Measurements from ENCODE around the gene R3HDM2.
"Not testable (repeated sequence)": the region's sequence is repeated elsewhere in the genome, so short reads cannot be mapped to it uniquely, and the experiment has no call there.

The R3HDM2 gene

GRCh38 chr12:57329219-57329618 is 101.6 kb downstream of the R3HDM2 start:
- no peak for DNase-seq (ENCODE audit: low read depth)

DNA sequence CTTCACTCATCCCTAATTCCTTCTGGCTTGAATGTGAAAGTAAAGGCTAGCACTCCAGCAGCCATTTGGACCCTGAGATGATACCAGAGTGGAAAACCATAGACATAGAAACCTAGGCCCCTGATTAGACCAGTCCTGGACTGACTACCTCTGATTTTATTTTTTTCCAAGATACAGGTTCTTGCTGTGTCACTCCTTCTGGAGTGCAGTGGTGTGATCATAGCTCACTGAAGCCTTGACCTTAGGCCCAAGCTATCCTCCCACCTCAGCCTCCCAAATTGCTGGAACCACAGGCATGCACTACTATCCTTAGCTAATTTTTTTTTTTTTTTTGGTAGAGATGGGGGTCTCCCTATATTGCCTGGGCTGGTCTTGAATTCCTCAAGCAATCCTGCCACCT is 105.4 kb downstream of the R3HDM2 start:
- DNase-seq (ENCODE audit: low read depth): no peak

- DNase-seq (ENCODE audit: low read depth): no peak
These were observed 107.4 kb downstream of the R3HDM2 start for GRCh38 chr12:57323416-57323815.

GRCh38 chr12:57320639-57321038 is 110.2 kb downstream of the R3HDM2 start:
- DNase-seq (ENCODE audit: low read depth): no peak

GRCh38 chr12:57319678-57320469 is 111.0 kb downstream of the R3HDM2 start:
- DNase-seq (ENCODE audit: low read depth): no peak

DNA sequence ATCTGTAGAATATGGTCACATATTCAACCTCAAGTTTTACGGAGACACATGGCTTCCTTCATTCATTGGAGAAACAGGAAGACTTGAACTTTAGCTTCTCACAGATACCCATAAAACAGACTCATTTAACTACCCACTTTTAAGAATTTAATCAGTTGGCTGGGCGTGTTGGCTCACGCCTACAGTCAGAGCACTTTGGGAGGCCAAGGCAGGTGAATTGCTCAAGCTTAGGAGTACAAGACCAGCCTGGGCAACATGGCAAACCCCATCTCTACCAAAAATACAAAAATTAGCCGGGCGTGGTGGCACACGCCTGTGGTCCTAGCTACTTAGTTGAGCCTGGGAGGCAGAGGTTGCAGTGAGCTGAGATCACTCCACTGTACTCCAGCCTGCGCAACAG is 115.2 kb downstream of the R3HDM2 start:
- DNase-seq (ENCODE audit: low read depth): no peak

DNA sequence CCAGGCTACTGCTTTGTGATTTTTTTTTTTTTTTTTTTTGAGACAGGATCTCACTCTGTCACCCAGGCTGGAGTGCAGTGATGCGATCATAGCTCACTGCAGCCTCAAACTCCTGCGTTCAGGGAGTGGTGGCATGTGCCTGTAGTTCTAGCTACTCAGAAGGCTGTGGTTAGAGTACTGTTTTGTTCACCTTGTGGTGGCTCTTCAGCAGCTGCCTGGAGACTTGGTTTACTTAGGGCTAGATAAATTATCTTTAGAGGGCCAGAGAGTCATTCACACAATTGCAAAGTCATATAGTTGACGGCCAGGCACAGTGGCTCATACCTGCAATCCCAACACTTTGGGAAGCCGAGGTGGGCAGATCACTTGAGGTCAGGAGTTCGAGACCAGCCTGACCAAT is 118.6 kb downstream of the R3HDM2 start:
- DNase-seq (ENCODE audit: low read depth): not testable (repeated sequence)

DNA sequence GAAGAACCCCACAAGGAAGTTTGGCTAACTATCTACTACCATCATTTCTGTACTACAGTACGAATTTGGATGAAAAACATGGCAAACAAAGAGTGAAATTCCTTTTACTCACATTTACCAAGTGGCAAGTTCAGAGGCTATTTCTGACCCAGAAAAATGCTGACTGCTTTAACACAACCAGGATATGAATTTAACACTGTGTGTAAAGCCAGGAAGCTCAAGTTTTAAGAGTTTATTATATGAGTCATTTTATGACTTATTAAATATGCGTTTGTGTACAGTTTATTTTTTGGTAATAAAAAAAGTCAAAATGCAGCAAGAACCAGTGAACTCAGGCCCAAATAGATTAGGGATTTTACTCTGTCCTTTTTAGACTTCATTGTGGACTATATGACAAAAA is 121.4 kb downstream of the R3HDM2 start:
- no peak for DNase-seq (ENCODE audit: low read depth)

- DNase-seq (ENCODE audit: low read depth): no peak
These were observed 129.8 kb downstream of the R3HDM2 start for GRCh38 chr12:57300961-57301584.

- DNase-seq (ENCODE audit: low read depth): no peak
These were observed 131.3 kb downstream of the R3HDM2 start for GRCh38 chr12:57299514-57300016.

- DNase-seq (ENCODE audit: low read depth): no peak
These were observed 134.6 kb downstream of the R3HDM2 start for GRCh38 chr12:57296291-57296690.

GRCh38 chr12:57282073-57282472 is 148.8 kb downstream of the R3HDM2 start:
- not testable (repeated sequence) for DNase-seq (ENCODE audit: low read depth)

DNA sequence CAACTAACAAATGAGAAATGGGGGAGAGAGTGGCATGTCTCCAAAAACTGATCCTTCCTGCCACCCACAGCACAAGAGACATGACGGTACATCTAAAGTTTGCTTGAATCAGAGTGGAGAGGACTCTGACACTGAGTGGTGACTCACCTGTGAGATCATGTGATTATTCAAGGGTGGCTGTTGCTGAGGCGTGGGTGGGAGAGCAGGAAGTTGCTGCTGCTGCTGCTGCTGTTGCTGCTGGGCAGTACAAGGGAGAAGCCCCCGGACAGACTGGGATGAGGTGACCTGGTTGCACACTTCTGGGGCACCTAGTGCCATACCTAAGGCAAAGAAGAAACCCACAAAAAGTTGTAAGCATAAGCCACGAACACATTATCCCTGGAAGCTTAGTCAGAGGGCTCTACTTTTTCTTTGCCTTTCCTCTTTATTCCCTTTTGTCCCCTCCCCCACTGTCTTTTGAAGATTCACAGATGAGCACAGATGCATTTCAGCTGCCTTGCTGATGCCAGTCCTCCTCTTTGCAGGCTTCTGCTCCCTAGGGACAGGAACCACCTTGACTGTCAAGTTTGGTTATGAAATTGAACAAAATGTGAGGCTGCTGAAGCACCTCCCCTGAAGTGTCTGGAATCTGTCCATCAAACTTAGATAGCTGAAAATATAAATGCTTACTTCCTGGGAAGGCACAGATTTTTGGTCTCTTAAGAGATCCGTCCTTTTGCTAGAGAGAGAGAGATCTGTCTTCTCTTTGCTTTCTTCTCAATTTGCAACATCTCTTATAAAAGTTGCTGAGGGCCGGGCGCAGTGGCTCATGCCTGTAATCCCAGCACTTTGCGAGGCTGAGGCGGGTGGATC is 150.4 kb downstream of the R3HDM2 start:
- DNase-seq (ENCODE audit: low read depth): peak; percentile 60

DNA sequence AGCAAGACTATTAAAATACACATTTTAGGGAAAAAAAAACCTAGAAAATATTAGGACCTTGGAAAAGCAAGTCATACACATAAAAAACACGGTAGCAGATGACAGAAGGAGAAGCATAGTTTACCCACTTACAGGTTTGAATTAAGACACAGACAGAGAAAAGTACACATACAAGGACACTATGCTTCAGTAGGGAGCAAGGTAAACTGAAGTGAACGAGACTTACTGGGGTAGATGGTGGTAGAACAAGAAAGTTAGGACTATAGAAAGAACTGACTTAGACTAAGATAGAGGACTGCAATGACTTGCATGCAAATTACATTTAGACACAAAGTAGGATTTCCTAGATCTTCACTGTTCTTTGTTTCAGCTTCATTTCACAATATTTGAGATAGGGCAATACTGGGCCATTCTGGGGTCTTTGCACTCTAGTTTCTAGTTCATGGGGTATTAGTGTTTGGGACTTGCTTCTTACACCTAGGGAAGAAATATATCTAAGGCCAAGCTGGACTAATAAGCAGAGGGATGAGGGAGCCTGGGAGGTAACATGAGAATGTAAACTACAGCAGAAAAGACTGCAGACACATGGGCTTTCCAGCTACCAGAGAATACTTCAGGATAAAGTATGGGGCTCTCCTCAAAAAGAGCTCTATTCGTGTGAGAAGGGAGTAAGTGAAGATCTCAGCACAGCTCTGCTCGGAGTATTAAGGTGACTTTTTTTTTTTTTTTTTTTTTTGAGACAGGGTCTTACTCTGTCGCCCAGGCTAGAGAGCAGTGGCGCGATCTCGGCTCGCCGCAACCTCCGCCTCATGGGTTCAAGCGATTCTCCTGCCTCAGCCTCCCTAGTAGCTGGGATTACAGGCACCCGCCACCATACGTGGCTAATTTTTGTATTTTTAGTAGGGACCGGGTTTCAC is 152.1 kb downstream of the R3HDM2 start:
- no peak for DNase-seq (ENCODE audit: low read depth)

DNA sequence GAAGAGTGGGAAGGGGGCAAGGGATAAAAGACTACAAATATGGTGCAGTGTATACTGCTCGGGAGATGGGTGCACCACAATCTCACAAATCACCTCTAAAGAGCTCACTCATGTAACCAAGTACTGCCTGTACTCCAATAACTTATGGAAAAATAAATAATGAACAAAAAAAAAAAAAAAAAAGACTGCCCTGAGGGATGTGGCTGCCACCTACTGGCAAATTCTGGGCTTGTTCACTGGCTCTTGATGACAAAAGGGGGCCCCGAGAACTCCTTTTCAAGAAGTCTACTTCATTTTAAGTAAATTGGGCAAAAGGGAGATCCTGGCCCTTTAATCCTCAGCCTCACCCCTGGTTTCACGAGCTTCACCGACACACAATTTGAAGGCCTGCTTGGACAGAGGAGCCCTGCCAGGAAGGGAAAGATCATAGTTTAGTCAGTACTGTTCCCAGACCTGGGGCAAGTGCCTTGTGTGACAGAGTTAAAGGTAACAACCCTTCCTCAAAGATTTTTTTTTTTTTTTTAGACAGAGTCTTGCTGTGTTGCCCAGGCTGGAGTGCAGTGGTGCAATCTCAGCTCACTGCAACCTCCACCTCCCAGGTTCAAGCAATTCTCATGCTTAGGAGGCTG is 153.8 kb downstream of the R3HDM2 start:
- no peak for DNase-seq (ENCODE audit: low read depth)

GRCh38 chr12:57276233-57276632 is 154.6 kb downstream of the R3HDM2 start:
- DNase-seq (ENCODE audit: low read depth): not testable (repeated sequence)

- DNase-seq (ENCODE audit: low read depth): no peak
These were observed 157.3 kb downstream of the R3HDM2 start for GRCh38 chr12:57273516-57273915.

- DNase-seq (ENCODE audit: low read depth): no peak
These were observed 158.3 kb downstream of the R3HDM2 start for GRCh38 chr12:57272337-57273151.

- DNase-seq (ENCODE audit: low read depth): no peak
These were observed 159.8 kb downstream of the R3HDM2 start for GRCh38 chr12:57270966-57271470.

DNA sequence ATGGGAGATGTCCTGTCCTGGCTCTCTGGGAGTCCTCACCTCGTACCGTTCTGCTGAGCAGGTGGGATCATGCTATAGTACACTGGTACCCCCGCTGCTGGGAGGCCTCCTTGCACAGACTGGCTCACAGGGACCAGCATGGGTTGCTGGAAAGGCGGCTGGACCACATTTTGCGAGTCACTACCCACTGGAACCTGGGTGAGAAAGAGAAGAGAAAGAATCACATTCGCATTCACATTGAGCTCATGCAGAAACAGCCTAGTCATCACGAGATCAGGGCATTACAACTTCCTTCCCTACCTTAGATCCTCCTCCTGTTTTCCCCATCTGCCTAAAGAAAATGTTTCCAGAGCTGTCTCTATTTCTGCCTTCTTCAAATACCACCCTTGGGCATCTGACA is 162.6 kb downstream of the R3HDM2 start:
- DNase-seq (ENCODE audit: low read depth): no peak
